GM18499 (cell line): ENCODE results near the gene UBE2O.
"Not testable (repeated sequence)": the region's sequence is repeated elsewhere in the genome, so short reads cannot be mapped to it uniquely, and the experiment has no call there.

ENCODE experiments used
- ATAC-seq: cut with Tn5 transposase; IDR thresholded peaks from one replicate; pipeline ENCODE4 v1.9.1; 2021; ENCODE audit warnings: moderate number of reproducible peaks; ENCODE audit not compliant: insufficient read depth, unreplicated experiment

UBE2O gene

DNA sequence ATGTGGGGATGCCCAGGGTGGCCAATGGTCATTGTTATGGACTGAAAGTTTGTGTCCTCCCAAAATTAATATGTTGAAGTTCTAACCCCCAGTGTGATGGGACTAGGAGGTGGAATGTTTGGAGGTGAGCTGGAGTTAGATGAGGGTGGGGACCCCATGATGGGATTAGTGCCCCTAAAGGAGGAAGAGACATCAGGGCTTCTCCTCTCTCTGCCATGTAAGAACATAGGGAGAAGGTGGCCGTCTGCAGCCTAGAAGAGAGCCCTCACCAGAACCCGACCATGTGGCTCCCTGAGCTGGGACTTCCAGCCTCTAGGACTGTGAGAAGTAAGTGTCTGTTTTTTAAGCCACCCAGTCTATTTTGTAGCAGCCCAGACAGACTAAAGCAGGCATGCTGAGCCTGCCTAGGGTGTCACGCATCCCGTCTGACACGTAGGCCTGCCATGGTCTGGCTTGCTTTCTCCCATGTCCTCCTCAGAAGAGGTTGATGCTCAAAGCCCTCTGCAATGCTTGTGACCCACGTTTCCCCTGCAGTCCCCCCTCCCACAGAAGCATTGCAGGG lies 95.3 kb downstream of the UBE2O start:
- no peak for ATAC-seq

DNA sequence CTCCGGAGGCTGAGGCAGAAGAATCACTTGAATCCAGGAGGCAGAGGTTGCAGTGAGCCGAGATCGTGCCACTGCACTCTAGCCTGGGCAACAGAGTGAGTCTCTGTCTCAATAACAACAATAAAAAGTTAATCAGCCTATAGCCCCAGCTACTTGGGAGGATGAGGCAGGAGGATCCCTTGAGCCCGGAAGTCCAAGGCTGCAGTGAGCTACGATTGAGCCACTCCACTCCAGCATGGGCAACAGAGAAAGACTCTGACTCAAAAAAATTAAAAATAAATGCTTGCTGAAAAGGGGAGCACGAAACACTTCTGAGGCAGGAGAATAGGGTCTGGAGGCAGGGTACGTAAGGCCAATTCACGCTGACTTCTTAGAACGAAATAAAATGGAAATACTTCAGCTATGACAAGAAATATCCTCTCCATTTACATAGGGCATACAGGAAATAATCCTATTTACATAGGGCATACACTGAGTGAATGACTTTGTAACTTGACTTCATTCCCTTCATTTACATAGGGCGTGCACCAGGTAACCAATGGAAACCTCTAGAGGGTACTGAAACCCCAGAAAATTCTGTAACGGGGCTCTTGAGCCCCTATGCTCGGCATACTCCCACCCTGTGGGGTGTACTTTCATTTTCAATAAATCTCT lies 96.0 kb downstream of the UBE2O start:
- no peak for ATAC-seq

DNA sequence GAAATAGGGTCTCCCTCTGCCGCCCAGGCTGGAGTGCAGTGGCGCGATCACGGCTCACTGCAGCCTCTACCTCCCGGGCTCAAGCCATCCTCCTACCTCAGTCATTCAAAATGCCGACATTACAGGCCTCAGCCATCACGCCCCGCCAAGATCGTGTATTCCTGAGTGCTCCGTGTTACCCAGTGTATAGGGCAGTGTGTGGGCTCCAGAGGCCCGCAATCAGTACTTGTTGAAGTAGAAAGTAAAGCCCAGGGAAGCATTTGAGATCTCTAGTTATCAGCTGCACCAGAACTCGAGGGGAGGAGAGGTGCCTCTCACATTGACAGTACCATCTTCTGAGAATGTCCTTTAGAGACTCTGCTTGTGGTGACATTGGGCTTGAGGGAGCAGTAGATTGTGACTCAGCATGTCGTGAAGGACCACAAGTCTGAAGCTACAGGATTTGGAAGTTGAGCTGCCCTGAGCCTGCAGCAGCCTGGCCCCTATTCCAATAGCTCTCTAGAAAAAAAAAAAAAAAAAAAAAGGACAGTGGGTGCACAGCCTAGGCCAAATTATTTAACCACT lies 98.1 kb downstream of the UBE2O start:
- no peak for ATAC-seq

DNA sequence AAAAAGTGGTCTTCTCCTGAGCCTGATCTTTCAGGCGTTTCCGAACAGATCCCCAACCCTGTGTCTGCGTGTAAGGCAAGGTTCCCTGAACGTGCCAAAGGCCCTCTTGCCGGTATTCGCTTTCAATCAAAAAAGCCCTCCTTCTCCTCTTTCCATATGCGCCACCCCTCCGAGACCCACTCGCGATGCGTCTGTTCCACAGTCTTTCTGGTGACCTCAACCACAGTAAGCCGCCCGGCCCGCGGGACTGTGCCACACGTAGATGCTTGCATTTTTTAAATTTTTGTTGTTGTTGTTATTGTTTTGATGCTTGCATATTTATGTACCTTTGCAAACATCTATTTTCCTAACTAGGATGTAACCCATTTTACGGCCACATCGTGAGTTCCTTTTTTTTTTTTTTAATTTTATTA lies 98.6 kb downstream of the UBE2O start:
- no peak for ATAC-seq

DNA sequence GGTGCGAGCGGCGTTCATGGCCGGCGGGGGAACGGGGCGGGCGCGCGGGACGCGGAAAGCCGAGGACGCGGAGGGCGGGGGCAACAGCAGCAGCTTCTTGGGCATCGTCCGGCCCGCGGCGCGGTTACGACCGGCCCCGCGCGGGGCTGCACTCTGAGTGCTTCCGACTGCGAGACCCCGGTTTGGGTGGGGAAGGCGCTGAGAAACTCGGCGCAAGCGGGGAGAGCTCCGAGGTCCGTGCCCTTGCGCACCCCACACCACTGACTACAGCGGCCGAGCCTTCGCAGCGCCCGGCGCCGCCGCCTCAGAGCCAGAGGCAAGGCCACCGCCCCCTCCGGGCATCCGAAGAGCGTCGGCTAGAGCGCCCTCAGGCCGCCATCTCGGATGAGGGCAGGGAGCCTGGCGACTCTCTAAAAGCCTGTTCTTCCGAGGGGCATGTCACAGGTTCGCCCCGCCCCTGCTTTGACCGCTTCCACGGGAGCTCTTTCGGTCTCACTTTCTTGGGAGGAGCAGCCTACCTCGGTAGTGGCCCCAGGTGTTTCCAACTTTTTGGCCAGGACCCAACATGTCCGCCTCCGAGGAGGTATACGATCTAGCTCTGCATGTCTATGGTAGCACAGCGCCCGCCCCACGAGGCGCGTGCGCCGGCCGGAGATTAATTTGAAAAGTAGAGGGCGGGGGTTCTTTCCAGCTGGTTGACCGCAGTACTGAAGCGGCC lies 99.2 kb downstream of the UBE2O start, which contains the start of gene PRPSAP1:
Gene PRPSAP1, minus strand, starts transcription at position 318 of the 718 bp plus-strand sequence. Its CDS starts 213 bp downstream, at position 105.
- peak; percentile 63 for ATAC-seq

DNA sequence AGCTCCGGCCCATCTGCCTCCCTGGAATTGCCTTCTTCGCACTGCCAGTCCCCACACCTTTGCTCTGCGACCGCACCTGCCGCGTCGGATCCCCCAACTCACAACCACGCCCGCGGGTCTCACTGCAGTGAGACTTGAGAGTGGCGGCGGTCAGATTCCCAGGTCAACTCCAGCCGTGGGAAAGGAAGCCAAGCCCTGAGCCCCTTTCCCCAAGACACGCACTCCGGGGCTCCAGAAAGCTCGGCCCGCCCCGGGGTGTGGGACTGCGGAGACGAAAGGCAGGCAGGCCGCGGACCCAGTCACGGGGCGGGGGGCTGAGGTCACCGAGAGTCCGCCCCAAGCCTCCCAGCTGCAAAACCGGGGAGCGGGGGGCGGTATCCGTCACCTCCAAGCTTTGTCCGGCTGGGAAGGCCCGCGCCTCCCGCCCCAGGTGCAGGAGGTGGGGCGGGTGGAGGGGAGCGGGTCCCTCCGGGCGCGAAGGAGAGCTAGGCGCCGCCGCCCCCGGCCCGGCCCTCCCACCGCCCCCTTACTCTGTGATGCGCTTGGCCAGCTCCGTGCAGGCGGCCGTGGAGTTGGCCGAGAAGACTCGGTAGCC lies 99.9 kb downstream of the UBE2O start:
- ATAC-seq = no peak

DNA sequence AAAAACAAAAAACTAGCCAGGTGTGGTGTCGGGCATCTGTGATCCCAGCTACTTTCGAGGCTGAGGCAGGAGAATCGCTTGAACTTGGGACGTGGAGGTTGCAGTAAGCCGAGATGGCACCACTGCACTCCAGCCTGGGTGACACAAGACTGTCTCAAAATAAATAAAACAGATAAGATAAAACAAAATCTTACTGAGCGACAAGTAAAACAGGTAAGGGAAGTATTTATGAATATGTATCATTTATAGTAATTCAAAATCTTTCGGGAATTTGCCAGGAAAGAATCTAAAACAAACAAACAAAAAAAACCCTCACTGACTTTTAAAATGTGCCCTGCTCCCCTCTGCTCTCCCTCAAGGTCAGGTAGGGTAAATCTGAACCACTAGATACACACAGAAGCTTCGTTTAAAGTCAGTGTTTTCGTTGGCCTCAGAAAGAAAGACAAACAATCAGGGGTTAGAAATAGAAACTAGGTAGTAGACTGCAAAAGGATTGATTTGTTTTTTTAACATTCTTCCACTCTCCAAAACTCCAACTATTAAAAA lies 101.4 kb downstream of the UBE2O start:
- no peak for ATAC-seq

DNA sequence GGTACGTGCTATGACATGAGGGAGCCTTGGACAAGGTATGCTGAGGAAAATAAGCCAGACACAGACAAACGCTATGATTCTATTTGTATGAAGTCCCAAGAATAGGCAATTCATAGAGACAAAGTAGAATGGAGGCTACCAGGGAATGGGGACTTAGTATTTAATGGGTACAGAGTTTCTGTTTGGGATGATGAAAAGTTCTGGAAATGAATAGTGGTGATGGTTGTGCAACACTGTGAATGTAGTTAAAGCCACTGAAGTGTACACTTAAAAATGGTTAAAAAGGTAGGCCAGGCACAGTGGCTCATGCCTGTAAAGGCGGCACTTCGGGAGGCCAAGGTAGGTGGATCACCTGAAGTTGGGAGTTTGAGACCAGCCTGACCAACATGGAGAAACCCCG lies 102.5 kb downstream of the UBE2O start:
- ATAC-seq = no peak

DNA sequence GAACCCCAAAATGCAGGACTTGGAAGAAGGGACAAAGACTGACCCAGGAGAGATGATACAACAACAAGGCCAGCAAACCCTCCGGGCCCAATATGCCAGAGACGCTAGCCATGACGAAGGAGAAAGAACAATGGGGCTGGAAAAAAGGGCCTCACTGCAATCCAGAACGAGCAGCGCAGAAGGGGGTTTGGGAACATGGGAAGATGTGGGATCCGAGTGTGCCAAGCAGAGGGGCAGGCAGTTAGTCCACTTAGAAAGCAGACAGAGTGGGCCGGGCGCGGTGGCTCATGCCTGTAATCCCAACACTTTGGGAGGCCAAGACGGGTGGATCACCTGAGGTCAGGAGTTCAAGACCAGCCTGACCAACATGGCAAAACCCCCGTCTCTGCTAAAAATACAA lies 106.0 kb downstream of the UBE2O start:
- not testable (repeated sequence) for ATAC-seq

DNA sequence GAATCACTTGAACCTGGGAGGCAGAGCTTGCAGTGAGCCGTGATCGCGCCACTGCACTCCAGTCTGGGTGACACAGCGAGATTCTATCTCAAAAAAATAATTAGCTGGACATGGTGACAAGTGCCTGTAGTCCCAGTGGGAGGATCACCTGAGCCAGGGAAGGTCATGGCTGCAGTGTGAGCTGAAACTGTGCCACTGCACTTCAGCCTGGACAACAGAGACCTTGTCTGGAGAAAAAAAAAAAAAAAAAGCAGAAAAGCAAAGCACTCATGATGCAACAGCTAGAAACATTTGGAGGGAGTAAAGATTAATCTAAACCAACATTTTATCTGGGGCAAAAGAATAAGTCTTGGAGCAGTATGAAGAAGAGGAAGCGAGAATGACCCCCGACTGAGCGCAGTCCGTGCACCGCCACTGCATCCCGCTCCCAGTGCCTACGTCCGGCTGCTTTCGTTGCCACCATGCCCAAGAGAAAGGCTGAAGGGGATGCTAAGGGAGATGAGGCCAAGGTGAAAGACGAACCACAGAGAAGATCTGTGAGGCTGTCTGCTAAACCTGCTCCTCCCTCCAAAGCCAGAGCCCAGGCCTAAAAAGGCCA lies 107.5 kb downstream of the UBE2O start:
- ATAC-seq = no peak

DNA sequence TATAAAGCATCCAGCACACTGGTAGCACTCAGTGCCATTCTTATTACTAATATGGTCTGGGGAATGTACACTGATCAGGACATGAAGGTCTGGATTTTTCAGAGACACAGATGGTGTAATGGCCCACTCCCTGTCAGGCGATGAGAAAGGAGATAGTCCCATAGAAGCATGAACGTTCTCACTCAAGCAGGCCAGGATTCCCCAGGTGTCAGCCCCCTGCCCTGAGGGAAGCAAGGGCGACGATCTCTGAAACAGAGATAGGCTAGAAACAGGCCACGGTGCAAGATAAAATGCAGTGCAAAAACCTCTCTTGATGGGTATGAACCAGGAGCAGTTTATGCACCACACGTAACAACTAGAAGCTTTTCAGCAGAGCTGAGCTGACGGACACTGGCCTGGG lies 109.8 kb downstream of the UBE2O start:
- no peak for ATAC-seq

DNA sequence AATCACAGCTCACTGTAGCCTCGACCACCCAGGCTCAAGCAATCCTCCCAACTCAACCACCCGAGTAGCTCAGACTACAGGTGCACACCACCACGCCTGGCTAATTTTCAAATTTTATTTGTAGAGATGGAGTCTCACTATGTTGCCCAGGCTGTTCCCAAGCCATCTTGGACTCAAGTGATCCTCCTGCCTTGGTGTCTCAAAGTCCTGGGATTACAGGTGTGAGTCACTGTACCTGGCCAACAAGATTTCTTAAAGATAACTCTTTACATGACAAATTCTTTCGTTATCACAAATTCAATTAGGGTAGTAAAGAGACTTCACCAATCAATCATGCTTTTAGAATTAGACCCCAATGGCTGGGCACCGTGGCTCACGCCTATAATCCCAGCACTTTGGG lies 111.7 kb downstream of the UBE2O start:
- ATAC-seq = no peak
